Measurements from ENCODE around the gene ACE. TPM values are rescaled to one million over a fixed set of nuclear protein-coding genes. Genes with fewer than 3 reads are reported as not detected.
A peak's percentile ranks its signal among the peaks of the same experiment; 100 is the strongest.

The ACE gene
- total and polyA plus RNA-seq, 4 donors, result 5.5 to 87.3 (median 35.3) TPM

DNA sequence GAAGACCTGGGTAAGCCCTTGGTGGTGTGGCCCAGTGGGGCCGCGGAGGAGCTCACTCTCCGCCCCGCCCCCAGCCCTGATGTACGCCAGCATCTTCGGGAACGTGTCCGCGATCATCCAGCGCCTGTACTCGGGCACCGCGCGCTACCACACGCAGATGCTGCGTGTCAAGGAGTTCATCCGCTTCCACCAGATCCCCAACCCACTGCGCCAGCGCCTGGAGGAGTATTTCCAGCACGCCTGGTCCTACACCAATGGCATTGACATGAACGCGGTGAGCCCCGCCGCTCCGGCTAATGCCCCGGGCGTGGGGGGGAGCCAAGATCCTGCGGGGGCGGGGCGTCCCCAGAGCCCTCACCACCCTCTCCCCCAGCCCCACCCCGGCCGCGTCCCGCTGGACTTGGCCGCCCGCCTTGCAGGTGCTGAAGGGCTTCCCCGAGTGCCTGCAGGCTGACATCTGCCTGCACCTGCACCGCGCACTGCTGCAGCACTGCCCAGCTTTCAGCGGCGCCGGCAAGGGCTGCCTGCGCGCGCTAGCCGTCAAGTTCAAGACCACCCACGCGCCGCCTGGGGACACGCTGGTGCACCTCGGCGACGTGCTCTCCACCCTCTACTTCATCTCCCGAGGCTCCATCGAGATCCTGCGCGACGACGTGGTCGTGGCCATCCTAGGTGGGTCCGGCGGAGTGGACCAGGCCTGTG lies 61.3 kb downstream of the ACE start:
- H3K9me3 ChIP-seq (ENCODE audit: control insufficient read depth in 4 of 4, insufficient read depth in 3 of 4, low read length in 3 of 4), result no peaks in the 10 kb centered on the region
- peaks cover 0 to 33% (median 16%) of the 10 kb centered on the region in 3 donors for H3K27me3 ChIP-seq (ENCODE audit: control insufficient read depth in 3 of 3, insufficient read depth in 3 of 3, low read length in 2 of 3)
- H3K4me1 ChIP-seq (ENCODE audit: control insufficient read depth in 5 of 5, insufficient read depth in 5 of 5, low read length in 5 of 5), result no peaks in the 10 kb centered on the region
- H3K4me3 ChIP-seq, result no peak overlapping the region
- H3K9ac ChIP-seq (ENCODE audit: insufficient read depth in 1 of 2, low read length in 2 of 2), result no peak overlapping the region
- DNase-seq, result peak in 2 of 3 donors; percentile 15 to 28
- no peak overlapping the region for H3K27ac ChIP-seq (ENCODE audit: low read depth in 1 of 2, low read length in 1 of 2)
- no peak for ATAC-seq (ENCODE audit: insufficient read depth, low FRiP score)
- 11 to 12% methylated on average over 54 to 62 of the region's 62 CpGs for WGBS, 2 donors
- TF ChIP-seq, protein P1, sequence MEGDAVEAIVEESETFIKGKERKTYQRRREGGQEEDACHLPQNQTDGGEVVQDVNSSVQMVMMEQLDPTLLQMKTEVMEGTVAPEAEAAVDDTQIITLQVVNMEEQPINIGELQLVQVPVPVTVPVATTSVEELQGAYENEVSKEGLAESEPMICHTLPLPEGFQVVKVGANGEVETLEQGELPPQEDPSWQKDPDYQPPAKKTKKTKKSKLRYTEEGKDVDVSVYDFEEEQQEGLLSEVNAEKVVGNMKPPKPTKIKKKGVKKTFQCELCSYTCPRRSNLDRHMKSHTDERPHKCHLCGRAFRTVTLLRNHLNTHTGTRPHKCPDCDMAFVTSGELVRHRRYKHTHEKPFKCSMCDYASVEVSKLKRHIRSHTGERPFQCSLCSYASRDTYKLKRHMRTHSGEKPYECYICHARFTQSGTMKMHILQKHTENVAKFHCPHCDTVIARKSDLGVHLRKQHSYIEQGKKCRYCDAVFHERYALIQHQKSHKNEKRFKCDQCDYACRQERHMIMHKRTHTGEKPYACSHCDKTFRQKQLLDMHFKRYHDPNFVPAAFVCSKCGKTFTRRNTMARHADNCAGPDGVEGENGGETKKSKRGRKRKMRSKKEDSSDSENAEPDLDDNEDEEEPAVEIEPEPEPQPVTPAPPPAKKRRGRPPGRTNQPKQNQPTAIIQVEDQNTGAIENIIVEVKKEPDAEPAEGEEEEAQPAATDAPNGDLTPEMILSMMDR (IDR thresholded peaks at IDR 0.05; ENCODE audit: control extremely low read depth, extremely low read depth), result no peak
- no peaks in the 10 kb centered on the region for H3K36me3 ChIP-seq (ENCODE audit: control insufficient read depth in 4 of 4, insufficient read depth in 4 of 4, low read length in 4 of 4)

DNA sequence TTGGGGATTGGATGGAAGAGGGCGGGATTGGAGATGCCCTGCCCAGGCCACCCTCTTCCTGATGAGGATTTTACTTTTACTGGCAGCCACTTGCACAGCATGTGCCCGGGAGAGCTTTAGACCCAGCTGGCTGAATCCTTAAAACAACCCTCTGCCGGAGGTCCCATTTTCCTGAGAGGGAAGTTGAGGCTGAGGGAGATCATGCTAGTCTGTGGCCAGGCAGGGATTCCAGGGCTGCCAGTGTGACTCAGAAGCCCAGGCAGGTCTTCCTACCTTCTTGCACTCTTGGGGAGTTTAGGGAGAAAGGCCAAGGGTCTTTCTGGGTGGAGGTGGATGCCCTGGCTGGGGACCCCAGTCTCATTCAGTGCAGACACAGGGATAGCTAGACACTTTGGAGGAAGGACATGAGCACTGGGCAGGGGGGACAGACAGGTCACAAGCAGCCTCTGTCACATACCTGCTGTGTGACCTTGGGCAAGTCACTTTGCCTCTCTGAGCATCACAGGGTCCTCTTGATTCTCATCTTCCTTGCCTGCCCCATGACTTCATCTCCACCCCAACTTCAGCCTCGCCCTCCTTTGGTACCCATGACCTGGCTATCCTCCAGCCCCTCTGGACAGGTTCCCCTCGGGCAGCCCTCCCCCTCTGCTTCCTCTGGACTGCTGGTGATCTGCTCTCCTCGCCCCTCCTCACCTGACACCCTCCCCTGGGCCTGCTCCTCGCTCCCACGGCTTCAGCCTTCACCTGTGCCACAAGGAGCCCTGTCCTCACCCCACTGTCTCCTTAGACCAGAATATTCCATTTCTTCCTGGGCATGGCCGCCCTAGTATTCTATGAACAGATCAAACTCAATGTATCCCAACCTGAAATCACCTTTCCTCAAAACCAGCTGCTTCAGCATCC lies 62.1 kb downstream of the ACE start:
- H3K36me3 ChIP-seq (ENCODE audit: control insufficient read depth in 4 of 4, insufficient read depth in 4 of 4, low read length in 4 of 4), result no peaks in the 10 kb centered on the region
- H3K9ac ChIP-seq (ENCODE audit: insufficient read depth in 1 of 2, low read length in 2 of 2), result no peak overlapping the region
- TF ChIP-seq, protein P1 (IDR thresholded peaks at IDR 0.05; ENCODE audit: control extremely low read depth, extremely low read depth), result no peak
- H3K27ac ChIP-seq (ENCODE audit: low read depth in 1 of 2, low read length in 1 of 2), result no peak overlapping the region
- DNase-seq, result no peak
- H3K4me3 ChIP-seq, result no peak overlapping the region
- WGBS, 2 donors, result 75 to 81% methylated on average over 9 of the region's 9 CpGs
- no peaks in the 10 kb centered on the region for H3K4me1 ChIP-seq (ENCODE audit: control insufficient read depth in 5 of 5, insufficient read depth in 5 of 5, low read length in 5 of 5)
- no peak for ATAC-seq (ENCODE audit: insufficient read depth, low FRiP score)
- H3K9me3 ChIP-seq (ENCODE audit: control insufficient read depth in 4 of 4, insufficient read depth in 3 of 4, low read length in 3 of 4), result no peaks in the 10 kb centered on the region
- H3K27me3 ChIP-seq (ENCODE audit: control insufficient read depth in 3 of 3, insufficient read depth in 3 of 3, low read length in 2 of 3), result peaks cover 0 to 33% (median 16%) of the 10 kb centered on the region in 3 donors

DNA sequence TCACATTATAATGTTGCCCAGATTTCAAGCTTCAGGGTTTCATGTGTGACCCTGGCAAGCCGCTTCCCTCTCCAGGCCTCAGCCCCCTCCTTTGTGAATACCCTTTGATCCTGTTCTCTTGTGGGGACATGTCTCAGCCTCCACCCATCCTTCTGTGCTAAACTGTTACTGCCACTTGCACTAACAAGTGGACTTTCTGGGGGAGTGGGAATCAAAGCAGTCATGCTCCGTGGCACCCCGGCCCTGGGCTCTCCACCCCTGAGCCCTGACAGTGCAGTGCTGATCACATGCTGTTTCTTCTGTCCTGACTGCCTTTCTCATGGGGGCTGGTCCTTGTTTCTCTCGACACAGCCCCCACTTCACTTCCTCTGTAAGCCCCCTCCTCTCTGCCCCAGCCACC lies 63.7 kb downstream of the ACE start:
- DNase-seq, result no peak
- Histone ChIP-seq H3K9me3 (ENCODE audit: control insufficient read depth in 4 of 4, insufficient read depth in 3 of 4, low read length in 3 of 4) (no peaks in the 10 kb centered on the region), H3K4me1 (ENCODE audit: control insufficient read depth in 5 of 5, insufficient read depth in 5 of 5, low read length in 5 of 5) (no peaks in the 10 kb centered on the region)

More for the DNA sequence above, 63.7 kb downstream of the ACE start:
- no peak overlapping the region for H3K27ac ChIP-seq (ENCODE audit: low read depth in 1 of 2, low read length in 1 of 2)
- WGBS, 2 donors, result 64 to 94% methylated on average over 3 to 4 of the region's 4 CpGs
- TF ChIP-seq, protein P1 (IDR thresholded peaks at IDR 0.05; ENCODE audit: control extremely low read depth, extremely low read depth), result no peak
- peaks cover 0 to 29% (median 16%) of the 10 kb centered on the region in 3 donors for H3K27me3 ChIP-seq (ENCODE audit: control insufficient read depth in 3 of 3, insufficient read depth in 3 of 3, low read length in 2 of 3)
- no peaks in the 10 kb centered on the region for H3K36me3 ChIP-seq (ENCODE audit: control insufficient read depth in 4 of 4, insufficient read depth in 4 of 4, low read length in 4 of 4)
- no peak overlapping the region for H3K4me3 ChIP-seq
- no peak overlapping the region for H3K9ac ChIP-seq (ENCODE audit: insufficient read depth in 1 of 2, low read length in 2 of 2)
- ATAC-seq (ENCODE audit: insufficient read depth, low FRiP score), result no peak
